IMR-90 (cell line): ENCODE measurements around the gene LIMS2. TPM values are rescaled to one million over a fixed set of nuclear protein-coding genes. Genes with fewer than 3 reads are reported as not detected.

Experiments
- ATAC-seq: fragments of 200-7000 bp; cut with Tn5 transposase; 2 replicates; pipeline ENCODE4 v1.9.1; 2020; ENCODE audit warnings: low read depth, mild to moderate bottlenecking, moderate library complexity
- BruUV-seq: library from RNA; stranded (reverse); fragments of 400-500 nt; replicated peaks from 2 replicates; lab custom pipeline; 2021; lab: Mats Ljungman, UMichigan
- CTCF ChIA-PET: fragments of 300-600 bp; formaldehyde crosslinking; extraction: SDS; loops from one replicate; lab custom pipeline; 2021; ENCODE audit warnings: antibody characterized with exemption; lab: Yijun Ruan, JAX
- POLR2A ChIA-PET: fragments of 300-600 bp; sonication (Branson Sonifier 250); formaldehyde crosslinking; loops from one replicate; lab custom pipeline; 2022; ENCODE audit warnings: antibody characterized with exemption; ENCODE audit not compliant: unreplicated experiment; lab: Charles Lee
- DNase-seq: peaks from one replicate; pipeline ENCODE4 v3.0.0; 2013
- H2AFZ ChIP-seq: replicated peaks from 2 replicates; pipeline ENCODE3; 2013; ENCODE audit warnings: low read length, mild to moderate bottlenecking; ENCODE audit not compliant: poor library complexity
- H2AK5ac ChIP-seq: 2 replicates; pipeline ENCODE4 v1.6.1; 2013; ENCODE audit warnings: low read depth, low read length, inconsistent platforms
- H2AK9ac ChIP-seq: replicated peaks from 2 replicates; pipeline ENCODE3; 2013; ENCODE audit warnings: mild to moderate bottlenecking, low read depth, low read length, moderate library complexity; ENCODE audit not compliant: poor library complexity
- H2BK120ac ChIP-seq: 2 replicates; pipeline ENCODE4 v1.6.1; 2013; ENCODE audit warnings: low read depth, low read length, inconsistent platforms
- H2BK15ac ChIP-seq: 3 replicates; pipeline ENCODE4 v1.6.1; 2013; ENCODE audit warnings: low read depth, low read length, inconsistent platforms
- H2BK20ac ChIP-seq: 2 replicates; pipeline ENCODE4 v1.6.1; 2013; ENCODE audit warnings: low read depth, mild to moderate bottlenecking, inconsistent platforms, low read length, moderate library complexity
- H2BK5ac ChIP-seq: 2 replicates; pipeline ENCODE4 v1.6.1; 2013; ENCODE audit warnings: mild to moderate bottlenecking, low read depth, low read length, inconsistent platforms; ENCODE audit not compliant: poor library complexity, severe bottlenecking
- H3K14ac ChIP-seq: replicated peaks from 2 replicates; pipeline ENCODE4 v1.6.1; 2013; ENCODE audit warnings: low read depth, low read length, inconsistent platforms
- H3K18ac ChIP-seq: 2 replicates; pipeline ENCODE4 v1.6.1; 2013; ENCODE audit warnings: low read depth, low read length, control low read depth
- H3K23ac ChIP-seq: 2 replicates; pipeline ENCODE4 v1.6.1; 2013; ENCODE audit warnings: low read depth, low read length, inconsistent platforms
- H3K27ac ChIP-seq: 2 replicates; pipeline ENCODE4 v1.5.1; 2013; ENCODE audit warnings: mild to moderate bottlenecking, control low read depth, low read length; ENCODE audit not compliant: insufficient read depth
- H3K27me3 ChIP-seq: 2 replicates; pipeline ENCODE4 v1.6.1; 2013; ENCODE audit warnings: low read length; ENCODE audit not compliant: control insufficient read depth, insufficient read depth
- H3K36me3 ChIP-seq: 2 replicates; pipeline ENCODE4 v1.6.1; 2013; ENCODE audit warnings: low read length, mixed read lengths; ENCODE audit not compliant: control insufficient read depth, insufficient read depth
- H3K4ac ChIP-seq: 2 replicates; pipeline ENCODE4 v1.6.1; 2013; ENCODE audit warnings: low read depth, low read length, inconsistent platforms
- H3K4me1 ChIP-seq: 2 replicates; pipeline ENCODE4 v1.6.1; 2013; ENCODE audit warnings: low read length, mixed read lengths; ENCODE audit not compliant: control insufficient read depth, insufficient read depth
- H3K4me2 ChIP-seq: 2 replicates; pipeline ENCODE4 v1.6.1; 2013; ENCODE audit warnings: low read depth, mild to moderate bottlenecking, control low read depth, low read length, moderate library complexity
- H3K4me3 ChIP-seq: 2 replicates; pipeline ENCODE4 v1.5.1; 2013; ENCODE audit warnings: low read depth, mild to moderate bottlenecking, control low read depth, low read length, moderate library complexity; ENCODE audit not compliant: insufficient read depth
- H3K56ac ChIP-seq: 2 replicates; pipeline ENCODE4 v1.6.1; 2013; ENCODE audit warnings: low read length, inconsistent platforms; ENCODE audit not compliant: insufficient read depth; ENCODE audit errors: extremely low read depth
- H3K79me1 ChIP-seq, 2 experiments: 2 replicates each; pipeline ENCODE4 v1.6.1; 2013; ENCODE audit warnings: low read length in 2 of 2, inconsistent platforms in 1 of 2, low read depth in 1 of 2
- H3K9ac ChIP-seq: 2 replicates; pipeline ENCODE4 v1.6.1; 2013; ENCODE audit warnings: low read depth, low read length, control low read depth
- H3K9me1 ChIP-seq: 2 replicates; pipeline ENCODE4 v1.6.1; 2013; ENCODE audit warnings: low read length, inconsistent platforms; ENCODE audit not compliant: insufficient read depth
- H3K9me3 ChIP-seq: 2 replicates; pipeline ENCODE4 v1.6.1; 2013; ENCODE audit warnings: low read length; ENCODE audit not compliant: control insufficient read depth, insufficient read depth
- H4K20me1 ChIP-seq: 2 replicates; pipeline ENCODE4 v1.6.1; 2013; ENCODE audit warnings: low read length, inconsistent platforms; ENCODE audit not compliant: insufficient read depth
- H4K5ac ChIP-seq: 2 replicates; pipeline ENCODE4 v1.6.1; 2013; ENCODE audit warnings: mild to moderate bottlenecking, low read depth, low read length, control low read depth
- H4K8ac ChIP-seq, 2 experiments: 2 replicates each; pipeline ENCODE4 v1.6.1; 2013; ENCODE audit warnings: low read depth in 2 of 2, low read length in 2 of 2, control low read depth in 1 of 2, inconsistent platforms in 1 of 2
- H4K91ac ChIP-seq: 2 replicates; pipeline ENCODE4 v1.6.1; 2013; ENCODE audit warnings: low read depth, low read length, inconsistent platforms; ENCODE audit not compliant: insufficient read depth
- CEBPB ChIP-seq: IDR thresholded peaks from 2 replicates; pipeline ENCODE4 v1.6.1; 2012; ENCODE audit warnings: low read depth, low read length, improper control_type of control experiment
- MAZ ChIP-seq: IDR thresholded peaks from 2 replicates; pipeline ENCODE4 v1.6.1; 2012; ENCODE audit warnings: low read depth, mild to moderate bottlenecking, low read length, improper control_type of control experiment, moderate library complexity, borderline replicate concordance
- MXI1 ChIP-seq: IDR thresholded peaks from 2 replicates; pipeline ENCODE4 v1.6.1; 2012; ENCODE audit warnings: low read depth, mild to moderate bottlenecking, low read length, moderate library complexity, borderline replicate concordance
- WGBS, 2 experiments: methylation state at CpG; one replicate each; pipeline versions ENCODE4 v1.1.5 to v1.1.7; 2013; ENCODE audit warnings: missing lambda C conversion rate in 2 of 2; ENCODE audit not compliant: insufficient read length in 1 of 2; ENCODE audit errors: extremely low coverage in 2 of 2; 5-methylcytosine and 5-hydroxymethylcytosine counted together
- dilution Hi-C: fragments of 300-500 bp; cut with HindIII; formaldehyde crosslinking; loops from one replicate; pipeline ENCODE4 v1.14.3; 2018; ENCODE audit warnings: low sequenced_read_pairs; ENCODE audit not compliant: unreplicated experiment
- in situ Hi-C: fragments of 300-500 bp; cut with MboI; formaldehyde crosslinking; loops from 3 replicates; pipeline ENCODE4 v1.14.3; 2019; ENCODE audit warnings: low sequenced_read_pairs, inconsistent platforms, mixed read lengths
- intact Hi-C: fragments of 100-400 bp; cut with micrococcal nuclease; formaldehyde crosslinking; loops from 2 replicates; pipeline ENCODE4 v1.10.0; 2022
- polyA plus RNA-seq, 3 experiments: library from polyadenylated mRNA; depleted of rRNA; stranded (reverse); fragments of >200 nt; gene quantifications; 2 replicates each; pipeline ENCODE4 v1.2.3, GENCODE V29; 2012; ENCODE audit warnings: low replicate concordance in 1 of 3
- total RNA-seq: library from RNA; depleted of rRNA; stranded (reverse); fragments of >200 nt; gene quantifications from 2 replicates; pipeline ENCODE4 v1.2.3, GENCODE V29; 2012
- TF ChIP-seq, protein P1 (sequence below): fragments of 150-350 bp; IDR thresholded peaks from 2 replicates; pipeline ENCODE4 v1.6.1; 2016; ENCODE audit warnings: low read depth, mild to moderate bottlenecking, low read length, moderate library complexity, borderline replicate concordance
- TF ChIP-seq, protein P2 (sequence below): fragments of 150-350 bp; IDR thresholded peaks from 2 replicates; pipeline ENCODE4 v1.6.1; 2017; ENCODE audit warnings: mild to moderate bottlenecking, antibody characterized with exemption, low read length, low read depth

The LIMS2 gene
- total and polyA plus RNA-seq, 2 of the 4 experiments (the other 2 are of a cell fraction): 1.3 to 18.8 TPM

DNA sequence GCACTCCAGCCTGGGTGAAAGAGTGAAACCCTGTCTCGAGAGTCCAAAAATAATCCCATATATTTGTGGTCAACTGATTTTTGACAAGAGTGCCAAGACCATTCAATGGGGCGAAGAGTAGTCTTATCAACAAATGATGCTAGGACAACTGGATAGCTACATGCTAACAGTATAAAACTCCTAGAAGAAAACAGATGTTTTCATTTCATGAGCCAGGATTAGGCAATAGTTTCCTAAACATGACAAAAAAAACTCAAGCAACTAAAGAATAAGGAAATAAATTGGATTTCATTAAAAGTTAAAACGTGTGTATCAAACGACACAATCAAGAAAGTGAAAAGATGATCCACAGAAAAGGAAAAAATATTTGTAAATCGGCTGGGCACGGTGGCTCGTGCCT is 6.3 kb downstream of the LIMS2 start:
- ATAC-seq (no peak), DNase-seq (no peak)
- Histone ChIP-seq H2BK120ac (no peak overlapping the region), H2AK5ac (no peak overlapping the region), H3K79me1 (peaks cover 10 to 64% of the 10 kb centered on the region in 2 experiments), H3K27me3 (no peaks in the 10 kb centered on the region), H2BK20ac (no peak overlapping the region), H3K4ac (no peak overlapping the region), H3K9me3 (no peaks in the 10 kb centered on the region), H4K8ac (no peak overlapping the region), H3K9me1 (peaks cover 18% of the 10 kb centered on the region), H3K18ac (no peak overlapping the region), H3K4me1 (peaks cover 5% of the 10 kb centered on the region; the same call in 1 of the 2 replicates), H4K91ac (no peak overlapping the region), H3K14ac (no peak overlapping the region), H3K23ac (no peak overlapping the region), H3K36me3 (peaks cover 1% of the 10 kb centered on the region; the same call in 1 of the 2 replicates), H2BK15ac (no peak overlapping the region), H3K4me2 (no peak overlapping the region), H3K9ac (no peak overlapping the region), H3K4me3 (no peak overlapping the region), H2AFZ (no peak overlapping the region), H4K20me1 (peaks cover 67% of the 10 kb centered on the region), H2AK9ac (no peak overlapping the region), H3K56ac (no peak overlapping the region), H2BK5ac (no peak overlapping the region), H4K5ac (no peak overlapping the region), H3K27ac (no peak overlapping the region)
- dilution Hi-C loops (no loop called here), intact Hi-C loops (no loop called here), in situ Hi-C loops (no loop called here)
- POLR2A ChIA-PET: no interaction called here
- TF ChIP-seq, protein P1, sequence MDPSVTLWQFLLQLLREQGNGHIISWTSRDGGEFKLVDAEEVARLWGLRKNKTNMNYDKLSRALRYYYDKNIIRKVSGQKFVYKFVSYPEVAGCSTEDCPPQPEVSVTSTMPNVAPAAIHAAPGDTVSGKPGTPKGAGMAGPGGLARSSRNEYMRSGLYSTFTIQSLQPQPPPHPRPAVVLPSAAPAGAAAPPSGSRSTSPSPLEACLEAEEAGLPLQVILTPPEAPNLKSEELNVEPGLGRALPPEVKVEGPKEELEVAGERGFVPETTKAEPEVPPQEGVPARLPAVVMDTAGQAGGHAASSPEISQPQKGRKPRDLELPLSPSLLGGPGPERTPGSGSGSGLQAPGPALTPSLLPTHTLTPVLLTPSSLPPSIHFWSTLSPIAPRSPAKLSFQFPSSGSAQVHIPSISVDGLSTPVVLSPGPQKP: no peak
- no peak for TF ChIP-seq MXI1
- TF ChIP-seq MAZ: no peak
- TF ChIP-seq CEBPB: peak; percentile 45; the same call in 1 of the 2 replicates
- TF ChIP-seq, protein P2, sequence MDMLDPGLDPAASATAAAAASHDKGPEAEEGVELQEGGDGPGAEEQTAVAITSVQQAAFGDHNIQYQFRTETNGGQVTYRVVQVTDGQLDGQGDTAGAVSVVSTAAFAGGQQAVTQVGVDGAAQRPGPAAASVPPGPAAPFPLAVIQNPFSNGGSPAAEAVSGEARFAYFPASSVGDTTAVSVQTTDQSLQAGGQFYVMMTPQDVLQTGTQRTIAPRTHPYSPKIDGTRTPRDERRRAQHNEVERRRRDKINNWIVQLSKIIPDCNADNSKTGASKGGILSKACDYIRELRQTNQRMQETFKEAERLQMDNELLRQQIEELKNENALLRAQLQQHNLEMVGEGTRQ: no peak
- CTCF ChIA-PET: no interaction called here
- no CpG with 5 or more reads among the region's 7 CpGs for WGBS, 2 experiments
- BruUV-seq: no TSS peak
